ENCODE results near the gene ZBTB16.

Gene ZBTB16

GRCh38 chr11:114123692-114124330, 64.3 kb downstream of the ZBTB16 start:
- Histone ChIP-seq H3K4me1 (ENCODE audit: control insufficient read depth, insufficient read depth, low read length) (no peaks in the 10 kb centered on the region), H3K9ac (ENCODE audit: low read depth, low read length) (no peak overlapping the region), H3K27me3 (ENCODE audit: control insufficient read depth, insufficient read depth, low read length) (no peaks in the 10 kb centered on the region), H3K9me3 (ENCODE audit: control insufficient read depth, insufficient read depth, low read length) (no peaks in the 10 kb centered on the region), H3K36me3 (ENCODE audit: control insufficient read depth, insufficient read depth, low read length) (no peaks in the 10 kb centered on the region), H3K4me3 (ENCODE audit: low read depth, low read length) (no peak overlapping the region), H3K27ac (ENCODE audit: low read depth, low read length) (no peak overlapping the region)

GRCh38 chr11:114124601-114125144, 65.2 kb downstream of the ZBTB16 start:
- H3K27me3 ChIP-seq (ENCODE audit: control insufficient read depth, insufficient read depth, low read length) = no peaks in the 10 kb centered on the region
- no peaks in the 10 kb centered on the region for H3K36me3 ChIP-seq (ENCODE audit: control insufficient read depth, insufficient read depth, low read length)
- no peak overlapping the region for H3K9ac ChIP-seq (ENCODE audit: low read depth, low read length)
- no peak overlapping the region for H3K4me3 ChIP-seq (ENCODE audit: low read depth, low read length)
- H3K27ac ChIP-seq (ENCODE audit: low read depth, low read length) = no peak overlapping the region
- no peaks in the 10 kb centered on the region for H3K4me1 ChIP-seq (ENCODE audit: control insufficient read depth, insufficient read depth, low read length)
- H3K9me3 ChIP-seq (ENCODE audit: control insufficient read depth, insufficient read depth, low read length) = no peaks in the 10 kb centered on the region

GRCh38 chr11:114125531-114125930, 66.0 kb downstream of the ZBTB16 start:
- no peaks in the 10 kb centered on the region for H3K4me1 ChIP-seq (ENCODE audit: control insufficient read depth, insufficient read depth, low read length)
- no peaks in the 10 kb centered on the region for H3K27me3 ChIP-seq (ENCODE audit: control insufficient read depth, insufficient read depth, low read length)
- no peaks in the 10 kb centered on the region for H3K36me3 ChIP-seq (ENCODE audit: control insufficient read depth, insufficient read depth, low read length)

DNA sequence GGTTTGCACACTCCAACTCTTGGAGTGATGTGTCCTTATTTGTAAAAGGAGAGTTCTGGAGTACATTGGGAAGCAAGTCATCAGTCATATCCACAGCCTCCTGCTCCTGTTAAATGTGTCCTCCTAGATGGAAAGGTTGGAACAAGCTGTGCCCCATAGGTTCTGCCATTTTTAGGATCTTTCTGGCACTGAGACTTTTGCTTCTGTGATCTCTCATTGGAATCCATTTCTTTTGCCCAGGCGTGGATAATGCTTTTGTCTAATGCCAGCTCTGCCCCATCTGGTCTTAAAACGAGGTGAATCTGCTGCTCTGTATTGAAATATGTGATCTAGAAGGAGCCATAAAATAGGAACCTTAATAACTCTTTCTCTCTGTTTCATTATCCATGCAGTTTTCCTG, 66.4 kb downstream of the ZBTB16 start:
- H3K36me3 ChIP-seq (ENCODE audit: control insufficient read depth, insufficient read depth, low read length) = no peaks in the 10 kb centered on the region
- no peak overlapping the region for H3K9ac ChIP-seq (ENCODE audit: low read depth, low read length)
- H3K4me1 ChIP-seq (ENCODE audit: control insufficient read depth, insufficient read depth, low read length) = no peaks in the 10 kb centered on the region
- H3K4me3 ChIP-seq (ENCODE audit: low read depth, low read length) = no peak overlapping the region
- no peaks in the 10 kb centered on the region for H3K9me3 ChIP-seq (ENCODE audit: control insufficient read depth, insufficient read depth, low read length)
- H3K27me3 ChIP-seq (ENCODE audit: control insufficient read depth, insufficient read depth, low read length) = no peaks in the 10 kb centered on the region
- H3K27ac ChIP-seq (ENCODE audit: low read depth, low read length) = no peak overlapping the region

More at GRCh38 chr11:114125531-114125930, 66.0 kb downstream of the ZBTB16 start:
- H3K9ac ChIP-seq (ENCODE audit: low read depth, low read length) = no peak overlapping the region
- H3K27ac ChIP-seq (ENCODE audit: low read depth, low read length) = no peak overlapping the region
- no peak overlapping the region for H3K4me3 ChIP-seq (ENCODE audit: low read depth, low read length)
- H3K9me3 ChIP-seq (ENCODE audit: control insufficient read depth, insufficient read depth, low read length) = no peaks in the 10 kb centered on the region

GRCh38 chr11:114128399-114128798, 68.9 kb downstream of the ZBTB16 start:
- Histone ChIP-seq H3K4me1 (ENCODE audit: control insufficient read depth, insufficient read depth, low read length) (no peaks in the 10 kb centered on the region), H3K27me3 (ENCODE audit: control insufficient read depth, insufficient read depth, low read length) (no peaks in the 10 kb centered on the region), H3K9me3 (ENCODE audit: control insufficient read depth, insufficient read depth, low read length) (no peaks in the 10 kb centered on the region), H3K4me3 (ENCODE audit: low read depth, low read length) (no peak overlapping the region), H3K36me3 (ENCODE audit: control insufficient read depth, insufficient read depth, low read length) (no peaks in the 10 kb centered on the region), H3K9ac (ENCODE audit: low read depth, low read length) (no peak overlapping the region), H3K27ac (ENCODE audit: low read depth, low read length) (no peak overlapping the region)

DNA sequence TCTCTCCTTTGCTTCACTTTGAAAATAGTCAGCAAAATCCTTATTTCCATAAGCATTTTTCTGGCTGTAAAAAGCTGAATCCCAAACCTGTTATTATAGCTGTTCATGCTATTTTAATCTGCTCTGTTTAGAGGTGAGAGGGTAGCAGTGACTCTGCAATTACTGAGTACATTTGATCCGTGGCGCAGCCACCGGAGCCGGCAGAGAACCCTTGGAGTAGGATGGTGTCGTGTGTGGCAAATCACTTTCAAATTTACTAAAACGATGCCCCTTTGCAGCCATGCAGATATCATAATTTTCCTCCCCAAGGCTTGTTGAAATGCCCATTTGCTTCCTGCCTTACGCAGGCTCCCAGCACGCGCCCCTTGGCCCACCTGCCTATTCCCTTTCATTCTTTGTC, 69.6 kb downstream of the ZBTB16 start:
- Histone ChIP-seq H3K9me3 (ENCODE audit: control insufficient read depth, insufficient read depth, low read length) (no peaks in the 10 kb centered on the region), H3K4me3 (ENCODE audit: low read depth, low read length) (no peak overlapping the region), H3K27me3 (ENCODE audit: control insufficient read depth, insufficient read depth, low read length) (no peaks in the 10 kb centered on the region), H3K27ac (ENCODE audit: low read depth, low read length) (no peak overlapping the region), H3K4me1 (ENCODE audit: control insufficient read depth, insufficient read depth, low read length) (no peaks in the 10 kb centered on the region), H3K9ac (ENCODE audit: low read depth, low read length) (no peak overlapping the region), H3K36me3 (ENCODE audit: control insufficient read depth, insufficient read depth, low read length) (no peaks in the 10 kb centered on the region)

- Histone ChIP-seq H3K9me3 (ENCODE audit: control insufficient read depth, insufficient read depth, low read length) (no peaks in the 10 kb centered on the region), H3K27me3 (ENCODE audit: control insufficient read depth, insufficient read depth, low read length) (no peaks in the 10 kb centered on the region), H3K4me3 (ENCODE audit: low read depth, low read length) (no peak overlapping the region), H3K27ac (ENCODE audit: low read depth, low read length) (no peak overlapping the region), H3K4me1 (ENCODE audit: control insufficient read depth, insufficient read depth, low read length) (no peaks in the 10 kb centered on the region), H3K9ac (ENCODE audit: low read depth, low read length) (no peak overlapping the region), H3K36me3 (ENCODE audit: control insufficient read depth, insufficient read depth, low read length) (no peaks in the 10 kb centered on the region)
These were observed 70.2 kb downstream of the ZBTB16 start for GRCh38 chr11:114129699-114130098.

- Histone ChIP-seq H3K27me3 (ENCODE audit: control insufficient read depth, insufficient read depth, low read length) (no peaks in the 10 kb centered on the region), H3K36me3 (ENCODE audit: control insufficient read depth, insufficient read depth, low read length) (no peaks in the 10 kb centered on the region), H3K4me3 (ENCODE audit: low read depth, low read length) (no peak overlapping the region), H3K9ac (ENCODE audit: low read depth, low read length) (no peak overlapping the region), H3K4me1 (ENCODE audit: control insufficient read depth, insufficient read depth, low read length) (no peaks in the 10 kb centered on the region), H3K27ac (ENCODE audit: low read depth, low read length) (no peak overlapping the region), H3K9me3 (ENCODE audit: control insufficient read depth, insufficient read depth, low read length) (no peaks in the 10 kb centered on the region)
These were observed 70.6 kb downstream of the ZBTB16 start for GRCh38 chr11:114130115-114130576.

GRCh38 chr11:114130629-114131277, 71.2 kb downstream of the ZBTB16 start:
- Histone ChIP-seq H3K4me3 (ENCODE audit: low read depth, low read length) (no peak overlapping the region), H3K4me1 (ENCODE audit: control insufficient read depth, insufficient read depth, low read length) (peaks cover 4% of the 10 kb centered on the region; the same call in 1 of the 2 replicates), H3K9ac (ENCODE audit: low read depth, low read length) (no peak overlapping the region), H3K27ac (ENCODE audit: low read depth, low read length) (no peak overlapping the region), H3K27me3 (ENCODE audit: control insufficient read depth, insufficient read depth, low read length) (no peaks in the 10 kb centered on the region), H3K9me3 (ENCODE audit: control insufficient read depth, insufficient read depth, low read length) (no peaks in the 10 kb centered on the region), H3K36me3 (ENCODE audit: control insufficient read depth, insufficient read depth, low read length) (no peaks in the 10 kb centered on the region)

DNA sequence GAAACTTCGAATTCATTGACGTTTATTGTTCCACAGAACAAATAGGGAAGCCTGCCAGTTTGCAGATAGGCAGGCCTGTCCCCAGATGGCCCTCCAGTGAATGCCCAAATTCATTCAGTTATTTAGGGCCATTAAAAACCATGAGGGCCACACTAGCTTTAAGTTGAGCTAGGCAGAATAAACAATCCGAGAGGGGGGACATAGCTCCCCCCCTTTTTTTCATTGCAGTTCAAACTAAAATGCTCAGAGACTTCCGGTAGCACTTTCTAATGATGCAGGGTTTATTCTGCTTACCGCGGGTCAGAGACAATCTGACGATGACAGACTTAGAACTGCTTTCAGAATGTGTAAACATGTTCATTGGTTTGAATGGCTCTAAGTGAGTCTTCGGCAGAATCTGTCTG, 72.0 kb downstream of the ZBTB16 start:
- Histone ChIP-seq H3K4me1 (ENCODE audit: control insufficient read depth, insufficient read depth, low read length) (peaks cover 7% of the 10 kb centered on the region; the same call in 1 of the 2 replicates), H3K27ac (ENCODE audit: low read depth, low read length) (no peak overlapping the region), H3K36me3 (ENCODE audit: control insufficient read depth, insufficient read depth, low read length) (no peaks in the 10 kb centered on the region), H3K27me3 (ENCODE audit: control insufficient read depth, insufficient read depth, low read length) (no peaks in the 10 kb centered on the region), H3K9me3 (ENCODE audit: control insufficient read depth, insufficient read depth, low read length) (no peaks in the 10 kb centered on the region), H3K4me3 (ENCODE audit: low read depth, low read length) (no peak overlapping the region), H3K9ac (ENCODE audit: low read depth, low read length) (no peak overlapping the region)

GRCh38 chr11:114132417-114132816, 72.9 kb downstream of the ZBTB16 start:
- no peaks in the 10 kb centered on the region for H3K36me3 ChIP-seq (ENCODE audit: control insufficient read depth, insufficient read depth, low read length)
- H3K9ac ChIP-seq (ENCODE audit: low read depth, low read length) = no peak overlapping the region
- H3K9me3 ChIP-seq (ENCODE audit: control insufficient read depth, insufficient read depth, low read length) = no peaks in the 10 kb centered on the region
- H3K27ac ChIP-seq (ENCODE audit: low read depth, low read length) = no peak overlapping the region
- no peak overlapping the region for H3K4me3 ChIP-seq (ENCODE audit: low read depth, low read length)
- H3K4me1 ChIP-seq (ENCODE audit: control insufficient read depth, insufficient read depth, low read length) = peaks cover 7% of the 10 kb centered on the region; the same call in 1 of the 2 replicates
- H3K27me3 ChIP-seq (ENCODE audit: control insufficient read depth, insufficient read depth, low read length) = no peaks in the 10 kb centered on the region
